ENCODE measurements around the gene SAT1. TPM values are rescaled to one million over a fixed set of nuclear protein-coding genes. Genes with fewer than 3 reads are reported as not detected.

SAT1 gene
- total RNA-seq, 1 experiment from 2014 or later, result 34.3 TPM

DNA sequence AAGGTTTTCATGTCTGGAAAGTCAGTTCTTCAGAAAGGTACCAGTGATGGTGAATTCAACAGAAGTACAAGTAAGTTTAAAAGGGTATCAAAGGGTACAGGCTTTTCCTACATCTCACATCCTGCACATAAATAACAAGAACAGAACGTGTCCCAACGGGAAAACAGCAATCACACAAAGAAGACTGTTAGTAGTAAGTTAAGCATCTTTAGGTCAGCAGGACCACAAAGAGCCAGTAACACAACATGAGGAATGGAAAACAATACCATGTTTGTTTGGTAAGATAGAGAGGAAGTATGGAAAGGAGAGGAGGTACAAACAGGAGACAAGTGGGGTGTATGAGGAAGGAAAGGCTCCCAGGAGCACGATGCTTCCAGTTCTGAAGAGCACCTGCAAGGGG lies 43.2 kb downstream of the SAT1 start:
- in situ Hi-C loops (cut with HindIII; ENCODE audit: low pct_unique_long_range_greater_than_20kb, low sequenced_read_pairs), result no loop called here
- DNase-seq (ENCODE audit: low read depth), result no peak

GRCh38 chrX:23826653-23827052 lies 43.7 kb downstream of the SAT1 start:
- no peak for DNase-seq (ENCODE audit: low read depth)

DNA sequence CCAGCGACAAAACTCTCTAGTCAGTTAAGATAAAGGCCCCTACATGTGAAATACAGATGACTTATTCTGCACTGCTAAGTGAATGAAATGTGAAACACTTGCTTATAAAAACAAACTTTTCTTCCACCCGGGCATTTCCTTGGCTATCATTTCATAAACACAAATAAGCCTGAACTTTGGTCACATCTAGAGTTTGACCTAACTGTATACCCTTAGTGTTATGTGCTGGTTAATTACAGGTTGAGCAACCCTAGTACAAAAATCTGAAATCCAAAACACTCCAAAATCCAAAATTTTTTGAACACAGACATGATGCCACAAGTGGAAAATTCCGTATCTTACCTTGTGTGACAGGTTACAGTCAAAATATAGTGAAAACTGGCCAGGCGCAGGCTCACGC lies 45.9 kb downstream of the SAT1 start:
- DNase-seq (ENCODE audit: low read depth), result no peak
- in situ Hi-C loops (cut with HindIII; ENCODE audit: low pct_unique_long_range_greater_than_20kb, low sequenced_read_pairs), result no loop called here

More at GRCh38 chrX:23826653-23827052, 43.7 kb downstream of the SAT1 start:
- in situ Hi-C loops (cut with HindIII; ENCODE audit: low pct_unique_long_range_greater_than_20kb, low sequenced_read_pairs), result no loop called here

DNA sequence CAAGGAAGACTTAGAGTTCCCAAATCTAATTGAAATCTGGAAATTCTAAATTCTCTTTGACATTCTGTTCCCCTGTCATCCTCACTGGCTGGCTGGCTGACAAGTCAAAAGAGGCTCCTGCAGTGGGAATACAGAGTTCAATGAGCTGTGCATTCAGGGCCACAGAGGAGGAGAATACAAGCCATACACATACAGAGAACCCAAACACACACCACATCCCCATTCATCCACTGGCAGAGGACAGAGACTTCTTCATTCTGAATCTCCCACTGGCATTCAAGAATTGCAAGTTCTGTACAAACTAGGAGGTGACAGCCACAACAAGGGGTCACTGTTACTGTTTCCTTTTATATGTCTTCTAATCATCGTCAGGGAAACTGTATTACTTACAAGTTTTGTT lies 49.7 kb downstream of the SAT1 start:
- DNase-seq (ENCODE audit: low read depth), result no peak
- in situ Hi-C loops (cut with HindIII; ENCODE audit: low pct_unique_long_range_greater_than_20kb, low sequenced_read_pairs), result no loop called here

Other genes with a start within 250 kb of the SAT1 start
- 359 and 428 TPM in 2 replicates for gene PRDX4, start 115.7 kb upstream of the SAT1 start, total RNA-seq (2014; rRNA removed; shearing (Covaris generic); ENCODE audit: low replicate concordance)
- gene ACOT9, start 39.9 kb upstream of the SAT1 start, total RNA-seq (2014; rRNA removed; shearing (Covaris generic); ENCODE audit: low replicate concordance), result 46.0 and 49.0 TPM in 2 replicates
- 21.3 and 24.8 TPM in 2 replicates for gene APOO, start 124.8 kb downstream of the SAT1 start, total RNA-seq (2014; rRNA removed; shearing (Covaris generic); ENCODE audit: low replicate concordance)
- not detected in 2 replicates for gene CXorf58, start 124.8 kb downstream of the SAT1 start, total RNA-seq (2014; rRNA removed; shearing (Covaris generic); ENCODE audit: low replicate concordance)
- 4.2 and 6.1 TPM in 2 replicates for gene KLHL15, start 244.0 kb downstream of the SAT1 start, total RNA-seq (2014; rRNA removed; shearing (Covaris generic); ENCODE audit: low replicate concordance)